COLO829 (cell line): Measurements from ENCODE around the gene MEGF11.

Experiments
- DNase-seq: peaks from one replicate; pipeline ENCODE4 v3.0.0; 2012; ENCODE audit warnings: low spot score

MEGF11 gene

GRCh38 chr15:66170042-66170441 lies 83.5 kb downstream of the MEGF11 start:
- no peak for DNase-seq

DNA sequence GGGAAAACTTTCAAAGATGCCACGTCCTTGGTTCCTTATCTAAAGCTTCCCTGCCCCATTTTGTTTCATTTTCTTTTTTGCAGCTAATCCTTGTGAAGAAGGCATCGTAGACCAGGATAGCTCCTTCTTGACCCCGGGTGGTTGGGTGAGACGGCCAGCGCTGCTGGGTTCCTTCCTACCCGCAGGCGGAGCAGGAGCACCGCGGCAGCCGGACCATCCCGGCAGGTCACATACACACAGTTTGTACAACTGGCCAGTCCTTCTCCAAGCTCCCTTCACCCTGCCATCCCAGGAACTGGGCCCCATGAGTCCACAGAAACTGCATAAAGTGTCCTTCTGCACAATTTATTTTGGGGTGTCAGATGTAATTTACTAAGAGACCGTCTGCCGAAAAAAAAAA lies 83.9 kb downstream of the MEGF11 start:
- no peak for DNase-seq

- DNase-seq: no peak
Observed at GRCh38 chr15:66169023-66169422, 84.5 kb downstream of the MEGF11 start.

GRCh38 chr15:66167854-66168253 lies 85.7 kb downstream of the MEGF11 start:
- DNase-seq: no peak

GRCh38 chr15:66165856-66166255 lies 87.7 kb downstream of the MEGF11 start:
- no peak for DNase-seq

GRCh38 chr15:66164788-66165187 lies 88.8 kb downstream of the MEGF11 start:
- DNase-seq: no peak

- DNase-seq: no peak
Observed at GRCh38 chr15:66163553-66163952, 90.0 kb downstream of the MEGF11 start.

GRCh38 chr15:66162286-66162685 lies 91.3 kb downstream of the MEGF11 start:
- no peak for DNase-seq

DNA sequence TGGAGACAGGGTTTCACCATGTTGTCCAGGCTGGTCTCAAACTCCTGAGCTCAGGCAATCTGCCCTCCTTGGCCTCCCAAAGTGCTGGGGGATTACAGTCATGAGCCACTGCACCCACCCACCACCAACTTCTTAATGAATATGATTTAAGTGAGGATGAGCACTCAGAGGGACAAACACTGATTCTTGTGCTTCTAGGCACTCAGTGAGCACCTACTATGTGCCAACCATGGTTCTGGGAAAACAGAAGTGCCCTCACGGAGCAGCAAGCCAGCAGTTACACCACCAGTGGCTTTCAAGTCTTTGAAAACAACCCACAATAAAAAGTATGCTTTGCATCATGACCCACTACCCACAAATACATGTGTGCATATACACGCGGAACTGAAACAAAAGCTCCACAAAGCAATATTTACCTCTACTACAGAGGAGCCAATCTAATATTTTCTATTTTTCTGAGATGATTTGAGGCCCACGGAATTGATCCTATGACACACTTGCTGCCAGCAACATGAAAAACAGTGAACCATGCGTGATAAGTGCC lies 91.9 kb downstream of the MEGF11 start:
- no peak for DNase-seq

GRCh38 chr15:66161108-66161507 lies 92.4 kb downstream of the MEGF11 start:
- no peak for DNase-seq

GRCh38 chr15:66157507-66157906 lies 96.0 kb downstream of the MEGF11 start:
- DNase-seq: no peak

GRCh38 chr15:66156310-66156975 lies 97.1 kb downstream of the MEGF11 start:
- no peak for DNase-seq

- DNase-seq: no peak
Observed at GRCh38 chr15:66155065-66155464, 98.5 kb downstream of the MEGF11 start.

DNA sequence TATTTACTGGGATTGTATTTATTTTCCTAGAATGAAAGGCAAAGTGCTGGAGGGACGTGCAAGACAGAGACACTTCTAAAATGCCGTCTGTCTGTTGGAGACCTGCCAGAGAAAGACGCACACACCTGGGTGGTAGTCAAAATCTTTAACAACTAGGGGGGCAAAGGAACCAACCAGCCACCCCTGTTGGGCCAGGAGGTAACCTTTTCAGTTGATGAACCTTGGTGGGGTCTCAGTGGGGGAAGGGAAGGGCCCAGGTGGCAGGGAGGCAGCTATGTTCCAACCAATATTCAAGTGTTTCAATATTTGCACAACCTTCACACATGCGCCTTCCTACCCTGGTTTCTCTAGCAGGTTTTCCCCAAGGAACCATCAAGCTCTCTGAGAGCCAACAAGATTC lies 99.0 kb downstream of the MEGF11 start:
- DNase-seq: no peak

DNA sequence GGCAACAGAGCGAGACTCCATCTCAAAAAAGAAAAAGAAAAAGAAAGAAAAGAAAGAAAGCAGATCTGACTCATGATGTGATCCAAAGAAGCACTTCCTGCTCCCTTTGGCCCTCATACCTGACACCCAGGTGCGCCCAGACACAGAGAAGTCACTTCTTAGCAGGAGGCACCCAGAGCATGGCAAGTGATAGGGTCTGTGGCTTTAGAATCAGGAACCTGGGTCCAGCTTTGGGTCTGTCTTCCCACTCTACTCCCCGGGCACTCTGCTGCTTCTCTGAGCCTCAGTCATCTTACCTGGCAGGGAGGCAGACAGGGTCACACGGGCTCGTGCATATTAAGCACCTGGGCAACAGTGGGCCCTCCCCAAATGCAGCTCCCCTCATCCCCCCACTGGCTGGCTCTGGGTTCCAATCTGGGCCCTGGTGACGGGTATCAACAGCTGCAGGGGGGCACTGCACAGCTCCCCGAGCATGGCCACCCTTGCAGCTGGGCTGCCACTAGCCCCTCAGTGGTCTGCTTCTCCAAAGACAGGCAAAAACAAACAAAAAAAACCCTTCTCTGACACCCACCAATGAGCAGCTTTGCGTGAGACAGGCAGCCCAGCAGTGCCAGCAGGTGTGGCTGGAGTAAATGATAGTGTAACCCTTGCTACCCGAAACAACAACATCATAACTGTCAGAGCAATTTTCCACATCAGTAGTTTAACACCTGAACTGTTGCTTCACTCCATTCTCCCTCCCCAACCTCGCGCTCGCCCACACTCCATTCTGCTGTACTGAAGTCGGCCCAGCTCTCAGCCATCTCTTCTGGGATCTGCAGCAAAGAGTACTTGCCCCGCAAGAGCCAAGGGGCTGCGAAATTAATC lies 99.8 kb downstream of the MEGF11 start:
- no peak for DNase-seq

- no peak for DNase-seq
Observed at GRCh38 chr15:66152650-66153049, 100.9 kb downstream of the MEGF11 start.

DNA sequence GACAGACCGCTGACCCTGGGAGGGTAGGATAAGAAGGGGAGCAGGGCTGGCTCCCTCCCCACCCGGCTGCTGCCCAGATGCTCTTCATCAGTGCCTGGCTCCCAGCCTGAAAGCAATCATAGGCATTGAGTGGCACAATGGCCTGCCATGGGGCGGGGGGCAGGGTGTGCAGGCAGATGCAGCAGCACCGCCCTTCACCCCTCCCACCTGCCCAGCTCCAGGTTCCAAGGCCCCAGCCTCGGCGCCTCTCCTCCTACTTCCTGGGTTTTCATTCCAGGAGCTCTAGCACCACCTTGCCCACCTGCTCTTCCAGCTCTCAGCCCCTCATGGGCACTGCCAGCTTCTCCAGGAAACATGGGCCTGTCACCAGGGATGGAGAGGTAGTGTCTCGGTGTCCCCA lies 101.7 kb downstream of the MEGF11 start:
- no peak for DNase-seq

- no peak for DNase-seq
Observed at GRCh38 chr15:66149871-66150270, 103.7 kb downstream of the MEGF11 start.

DNA sequence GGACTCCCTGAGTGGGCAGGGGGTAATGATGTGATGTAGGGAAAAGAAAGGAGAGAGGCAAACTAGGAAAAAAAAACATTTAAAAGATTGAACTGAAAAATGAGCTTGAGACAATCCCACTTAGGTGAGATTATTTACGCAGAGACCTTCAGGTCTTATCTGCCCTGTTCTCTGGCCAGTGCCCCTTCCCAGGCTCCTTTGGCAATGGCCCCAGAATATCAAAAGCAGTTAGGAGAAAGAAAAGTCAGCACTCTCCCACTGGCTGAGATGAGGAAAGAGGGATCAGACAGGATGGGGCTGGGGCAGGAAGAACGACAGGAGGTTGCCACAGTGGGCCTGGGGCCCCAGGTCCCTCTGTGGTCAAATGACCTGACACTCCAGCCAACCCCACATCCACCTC lies 105.4 kb downstream of the MEGF11 start:
- DNase-seq: no peak

DNA sequence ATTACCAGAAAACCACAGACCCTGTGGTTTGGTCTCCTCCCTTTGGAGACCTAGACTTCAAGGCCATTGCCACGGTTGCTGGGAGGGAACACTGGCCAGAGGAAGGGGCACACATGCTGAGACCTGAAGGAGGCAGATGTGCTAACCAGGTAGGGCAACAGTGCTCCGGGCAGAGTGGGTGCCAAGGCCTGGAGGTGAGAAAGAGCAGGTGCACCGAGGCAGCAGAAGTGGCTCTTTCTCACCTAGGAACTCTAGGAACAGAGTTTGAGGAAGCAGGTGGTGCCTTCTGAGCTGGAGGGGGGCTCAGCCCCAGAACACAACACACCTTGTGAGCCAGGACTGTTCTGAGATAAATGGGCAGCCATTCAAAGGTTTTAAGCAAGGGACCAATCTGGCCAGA lies 106.1 kb downstream of the MEGF11 start:
- no peak for DNase-seq

GRCh38 chr15:66145726-66146182 lies 107.8 kb downstream of the MEGF11 start:
- no peak for DNase-seq

DNA sequence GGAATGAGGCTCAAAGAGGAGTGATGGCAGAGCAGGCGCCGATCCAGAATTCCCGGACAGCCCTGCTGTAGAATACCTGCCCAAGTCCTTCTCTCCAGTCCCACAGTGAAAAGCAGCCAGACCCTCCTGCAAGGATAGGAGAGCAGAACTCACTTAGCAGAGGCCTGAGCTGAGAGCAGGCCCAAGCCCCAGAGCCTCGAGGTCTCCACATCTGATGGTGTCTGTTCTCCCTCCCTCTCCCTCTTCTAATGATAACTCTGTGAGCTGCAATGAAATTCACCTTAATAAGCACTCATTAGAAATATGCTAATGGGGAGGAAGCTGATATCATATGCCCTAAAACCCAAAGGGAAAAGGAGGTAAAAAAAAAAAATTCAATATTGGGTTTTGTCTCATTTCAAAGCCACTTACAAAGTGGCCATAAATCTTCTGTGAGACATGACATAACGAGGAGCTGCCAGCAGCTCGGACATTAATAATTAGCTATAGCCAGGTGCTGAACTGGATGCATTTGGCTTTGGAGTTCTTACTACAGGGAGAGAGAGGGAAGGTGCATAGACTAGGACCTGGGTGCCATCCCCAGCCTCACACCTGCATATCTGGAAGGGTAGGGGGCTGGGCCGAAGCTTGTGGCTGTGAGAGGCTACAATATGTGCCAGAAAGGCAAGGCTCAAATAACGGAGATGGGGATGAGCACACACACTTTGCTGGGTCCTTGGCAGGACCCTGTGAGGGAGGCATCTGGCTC lies 108.4 kb downstream of the MEGF11 start:
- DNase-seq: no peak

DNA sequence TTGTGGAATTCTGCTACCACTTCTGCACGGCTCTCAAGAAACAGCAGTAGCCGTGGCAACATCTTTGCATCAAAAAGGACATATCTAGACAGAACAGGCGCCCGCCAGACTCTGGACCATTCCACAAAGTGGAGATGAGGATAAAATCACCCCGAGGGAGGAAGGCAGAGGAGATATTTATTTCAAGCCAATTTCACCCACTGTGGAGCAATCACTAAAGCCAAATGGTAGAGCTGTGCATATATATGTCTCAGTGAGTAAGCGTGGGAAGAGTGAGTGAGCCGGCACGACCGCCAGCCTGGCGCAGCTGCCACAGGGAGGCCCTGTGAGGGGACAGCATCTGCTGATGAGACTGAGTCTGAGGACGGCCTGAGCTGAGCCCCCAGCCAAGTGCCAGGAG lies 111.3 kb downstream of the MEGF11 start:
- DNase-seq: no peak
